Bone marrow (tissue), 2 donors: Measurements from ENCODE around the gene IPO9.

Experiments
- DNase-seq, 2 donors: peaks; one replicate each; lab custom pipeline; 2025; lab: John Stamatoyannopoulos, UW

Gene IPO9

DNA sequence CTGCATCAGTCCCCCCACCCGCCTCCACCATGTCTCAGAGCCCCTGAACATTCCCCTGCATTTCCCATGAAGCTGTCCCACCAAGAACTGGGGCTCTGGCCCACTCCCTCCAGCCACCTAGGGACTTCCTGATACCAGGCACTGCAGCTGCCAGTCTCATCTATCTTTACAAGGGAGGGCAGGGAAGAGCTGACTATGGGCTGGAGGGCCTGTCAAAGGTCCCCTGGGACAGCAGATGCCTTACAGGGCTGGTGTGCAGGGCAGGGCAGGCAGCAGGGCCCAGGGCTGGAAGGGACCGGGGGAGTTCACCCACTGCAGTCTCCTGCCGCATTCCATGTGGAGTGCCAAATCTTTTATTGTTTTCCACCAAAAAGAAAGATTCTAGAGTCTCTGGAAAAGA, 77.4 kb downstream of the IPO9 start:
- DNase-seq = no peak

DNA sequence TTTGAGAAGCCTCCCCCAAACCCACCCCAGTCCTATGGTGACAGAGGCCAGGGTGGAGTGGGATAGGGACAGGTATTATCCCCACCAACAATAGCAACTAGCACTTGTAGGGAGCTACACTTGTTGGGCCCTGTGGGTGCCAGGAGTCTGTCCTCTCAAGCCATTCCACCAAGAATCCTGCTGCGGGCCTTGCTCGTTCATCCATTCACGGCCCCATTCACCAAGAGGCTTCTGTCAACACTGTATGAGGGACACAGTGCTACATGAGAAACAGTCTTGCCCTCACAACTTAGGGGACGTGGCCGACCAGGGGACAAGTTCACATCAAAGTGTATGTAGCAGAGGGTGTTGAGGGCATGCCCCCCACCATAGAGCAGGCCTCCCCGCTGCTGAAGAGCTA, 78.7 kb downstream of the IPO9 start:
- no peak for DNase-seq

- no peak for DNase-seq
Measured at GRCh38 chr1:201911826-201912571, 83.0 kb downstream of the IPO9 start.

- DNase-seq = no peak
Measured at GRCh38 chr1:201912832-201913231, 83.9 kb downstream of the IPO9 start.

DNA sequence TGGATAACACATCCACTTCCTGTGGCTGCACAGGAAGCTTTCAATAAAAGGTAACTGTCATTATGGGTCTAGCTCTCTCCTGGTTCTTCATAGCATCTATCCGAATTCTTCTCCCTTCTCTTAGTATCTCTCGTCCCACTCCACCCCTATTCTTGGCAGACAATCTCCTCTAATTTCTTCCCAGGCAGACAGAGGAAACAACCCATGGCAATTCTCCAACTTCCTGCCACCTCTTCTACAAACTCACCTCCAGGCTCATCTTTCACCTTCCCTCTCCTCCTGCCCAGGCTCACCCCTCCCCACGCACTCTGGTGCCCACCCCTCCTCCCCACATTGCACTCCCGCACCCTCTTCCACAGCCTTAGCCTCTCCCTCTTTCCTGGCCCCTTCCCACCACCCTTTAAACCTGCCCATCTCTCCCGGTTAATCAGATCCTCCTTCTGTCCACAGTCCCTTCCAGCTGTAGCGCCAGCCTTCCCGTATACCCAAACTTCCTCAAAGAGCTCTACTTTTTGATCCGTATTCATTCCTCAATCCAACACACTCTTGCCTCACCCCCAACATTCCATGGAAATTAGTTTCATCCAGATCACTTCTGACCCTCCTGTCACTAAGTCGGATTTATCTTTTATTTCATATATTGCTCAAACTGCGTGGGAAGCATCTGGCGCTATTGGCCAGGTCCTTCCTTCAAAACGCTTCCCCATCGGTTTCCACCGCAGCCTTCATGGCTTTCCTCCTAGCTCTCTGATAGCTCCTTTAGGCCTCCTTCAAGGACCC, 85.7 kb downstream of the IPO9 start:
- DNase-seq = no peak

DNA sequence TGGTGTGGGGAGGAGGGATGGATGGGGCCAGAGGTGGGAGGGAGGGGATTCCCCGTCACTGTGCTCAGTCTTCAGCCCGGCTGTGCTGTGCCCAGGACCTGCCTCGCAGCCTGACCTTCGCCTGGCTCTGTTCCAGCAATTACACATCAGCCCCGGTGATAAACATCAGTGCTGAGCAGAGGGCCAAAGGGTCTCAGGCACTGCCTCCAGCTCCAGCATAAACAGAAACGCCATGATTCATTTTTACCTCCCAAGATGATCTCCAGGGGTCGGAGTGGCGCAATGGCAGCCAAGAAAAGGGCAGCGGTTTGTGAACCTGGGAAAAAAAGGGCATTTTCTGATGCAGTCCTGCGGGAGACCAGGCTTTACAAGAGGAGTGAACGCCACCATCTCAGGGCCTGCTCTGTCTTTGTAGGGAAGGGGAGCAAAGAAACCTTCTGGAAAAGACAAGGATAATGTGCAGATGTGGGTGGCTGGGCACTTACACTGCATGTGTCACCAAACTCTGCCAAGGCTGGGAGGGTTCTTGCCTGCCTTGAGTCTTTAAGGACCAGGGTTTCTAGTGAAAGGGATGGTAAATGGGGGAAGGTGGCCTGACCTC, 87.8 kb downstream of the IPO9 start:
- no peak for DNase-seq

- DNase-seq = no peak
Measured at GRCh38 chr1:201917362-201918033, 88.5 kb downstream of the IPO9 start.

- no peak for DNase-seq
Measured at GRCh38 chr1:201918343-201918742, 89.4 kb downstream of the IPO9 start.

- DNase-seq = no peak
Measured at GRCh38 chr1:201921952-201922558, 93.1 kb downstream of the IPO9 start.

GRCh38 chr1:201925301-201925567, 96.3 kb downstream of the IPO9 start:
- DNase-seq = no peak

GRCh38 chr1:201925981-201926645, 97.2 kb downstream of the IPO9 start:
- DNase-seq = no peak

GRCh38 chr1:201928266-201928665, 99.3 kb downstream of the IPO9 start:
- DNase-seq = no peak

DNA sequence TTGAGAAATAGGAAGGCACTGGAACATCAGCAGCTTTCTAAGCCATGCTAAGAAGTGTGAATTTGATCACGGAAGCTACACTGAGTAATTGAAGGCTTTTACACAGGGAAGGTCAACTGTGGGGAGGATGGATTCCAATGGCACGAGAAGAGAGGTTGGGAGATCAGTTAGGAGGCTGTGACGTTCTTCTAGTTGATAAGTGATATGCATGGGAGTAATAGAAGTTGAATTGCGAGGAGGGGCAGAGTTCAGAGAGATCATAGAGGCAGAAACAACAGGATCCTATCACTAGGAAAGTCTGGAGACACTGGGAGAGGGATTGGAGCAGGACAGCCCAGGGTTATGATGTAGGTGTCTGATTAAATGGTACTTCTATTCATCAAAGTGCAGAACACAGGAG, 101.2 kb downstream of the IPO9 start:
- no peak for DNase-seq

GRCh38 chr1:201930803-201931202, 101.8 kb downstream of the IPO9 start:
- DNase-seq = no peak
